H1 (cell line): ENCODE data around the gene TTC27. TPM values are rescaled to one million over a fixed set of nuclear protein-coding genes. Genes with fewer than 3 reads are reported as not detected.

Source experiments
- CTCF ChIA-PET: fragments of 300-600 bp; sonication (Branson Sonifier 250); formaldehyde crosslinking; loops from one replicate; lab custom pipeline; 2021; ENCODE audit not compliant: partially characterized antibody; lab: Charles Lee
- POLR2A ChIA-PET: fragments of 300-600 bp; sonication (Branson Sonifier 250); formaldehyde crosslinking; loops from one replicate; lab custom pipeline; 2021; ENCODE audit warnings: inconsistent platforms; ENCODE audit not compliant: partially characterized antibody; lab: Charles Lee
- DNase-seq, 2 experiments: peaks; one replicate each; pipeline versions ENCODE4 v3.0.0 to v3.0.0-alpha.2; 2010 to 2022; ENCODE audit warnings: low spot score in 2 of 2, low read depth in 1 of 2, mixed read lengths in 1 of 2
- FAIRE-seq: peaks from 2 replicates; lab custom pipeline; 2011; peaks lifted over from hg19 to GRCh38; lab: Jason Lieb, UNC
- H2AFZ ChIP-seq: 2 replicates; pipeline ENCODE4 v1.8.1; 2012; ENCODE audit warnings: low read length, inconsistent platforms
- H2AK5ac ChIP-seq: 2 replicates; pipeline ENCODE4 v1.6.1; 2013; ENCODE audit warnings: low read depth, low read length
- H2BK120ac ChIP-seq: replicated peaks from 2 replicates; pipeline ENCODE3; 2013; ENCODE audit warnings: low read depth, low read length, inconsistent platforms
- H2BK12ac ChIP-seq: 2 replicates; pipeline ENCODE4 v1.6.1; 2013; ENCODE audit warnings: low read depth, low read length
- H2BK15ac ChIP-seq: 2 replicates; pipeline ENCODE4 v1.6.1; 2013; ENCODE audit warnings: low read length
- H2BK20ac ChIP-seq: 2 replicates; pipeline ENCODE4 v1.6.1; 2013; ENCODE audit warnings: low read length
- H2BK5ac ChIP-seq: 2 replicates; pipeline ENCODE4 v1.6.1; 2013; ENCODE audit warnings: low read depth, low read length
- H3K14ac ChIP-seq: 2 replicates; pipeline ENCODE4 v1.6.1; 2013; ENCODE audit warnings: inconsistent platforms; ENCODE audit not compliant: insufficient read length
- H3K18ac ChIP-seq: 2 replicates; pipeline ENCODE4 v1.6.1; 2013; ENCODE audit warnings: low read length; ENCODE audit errors: extremely low read depth
- H3K23ac ChIP-seq: 2 replicates; pipeline ENCODE4 v1.6.1; 2013; ENCODE audit warnings: inconsistent platforms; ENCODE audit not compliant: insufficient read length
- H3K23me2 ChIP-seq: 2 replicates; pipeline ENCODE4 v1.6.1; 2013; ENCODE audit warnings: low read depth, low read length
- H3K27ac ChIP-seq: 2 replicates; pipeline ENCODE4 v1.6.1; 2011; ENCODE audit warnings: low read depth, low read length, inconsistent platforms
- H3K27me3 ChIP-seq, 4 experiments: replicated peaks in 1 of 4; 1 replicate in 1 of 4; 2 replicates in 3 of 4; pipeline versions ENCODE4 v1.6.1 to v1.8.1; 2011 to 2013; ENCODE audit warnings: low read length in 3 of 4, mild to moderate bottlenecking in 3 of 4, inconsistent platforms in 2 of 4, mixed read lengths in 2 of 4, moderate library complexity in 1 of 4; ENCODE audit not compliant: control insufficient read depth in 3 of 4, insufficient read depth in 3 of 4; ENCODE audit errors: extremely low read depth in 1 of 4
- H3K36me3 ChIP-seq, 4 experiments: 2 replicates each; pipeline versions ENCODE4 v1.6.1 to v1.8.1; 2011 to 2013; ENCODE audit warnings: mild to moderate bottlenecking in 4 of 4, low read length in 3 of 4, moderate library complexity in 2 of 4, control low read depth in 1 of 4, inconsistent platforms in 1 of 4; ENCODE audit not compliant: insufficient read depth in 4 of 4, control insufficient read depth in 2 of 4
- H3K4ac ChIP-seq: replicated peaks from 2 replicates; pipeline ENCODE3; 2013; ENCODE audit warnings: low read length, low read depth, mixed read lengths, inconsistent platforms; ENCODE audit not compliant: insufficient read length
- H3K4me1 ChIP-seq, 4 experiments: replicated peaks in 1 of 4; 1 replicate in 1 of 4; 2 replicates in 3 of 4; pipeline versions ENCODE4 v1.6.1 to v1.8.1; 2011 to 2013; ENCODE audit warnings: low read length in 3 of 4, inconsistent platforms in 2 of 4, mixed read lengths in 1 of 4; ENCODE audit not compliant: insufficient read depth in 4 of 4, control insufficient read depth in 3 of 4
- H3K4me2 ChIP-seq, 2 experiments: 2 replicates each; pipeline versions ENCODE4 v1.6.1 to v1.8.1; 2011 to 2013; ENCODE audit warnings: low read depth in 2 of 2, low read length in 2 of 2, control low read depth in 1 of 2, inconsistent platforms in 1 of 2, mild to moderate bottlenecking in 1 of 2; ENCODE audit not compliant: insufficient read depth in 1 of 2
- H3K4me3 ChIP-seq, 4 experiments: fragments of 200-600, 300-600 bp in 1 of 4; sonication (generic), shearing (Covaris generic), sonication (Bioruptor Twin) in 1 of 4; 2 replicates each; pipeline versions ENCODE4 v1.5.1 to v1.8.1; 2011 to 2016; ENCODE audit warnings: low read length in 4 of 4, low read depth in 3 of 4, control low read depth in 2 of 4, inconsistent platforms in 2 of 4, mild to moderate bottlenecking in 2 of 4, mixed read lengths in 1 of 4, moderate library complexity in 1 of 4; ENCODE audit not compliant: insufficient read depth in 2 of 4; ENCODE audit errors: extremely low read depth in 1 of 4
- H3K56ac ChIP-seq: replicated peaks from 2 replicates; pipeline ENCODE3; 2013; ENCODE audit warnings: low read depth, mild to moderate bottlenecking, mixed read lengths, low read length, inconsistent platforms; ENCODE audit not compliant: insufficient read length
- H3K79me1 ChIP-seq: 2 replicates; pipeline ENCODE4 v1.6.1; 2013; ENCODE audit warnings: low read depth, low read length, control low read depth
- H3K79me2 ChIP-seq, 2 experiments: 2 replicates each; pipeline versions ENCODE4 v1.6.1 to v1.8.1; 2012 to 2013; ENCODE audit warnings: low read length in 2 of 2, mild to moderate bottlenecking in 2 of 2, inconsistent platforms in 1 of 2; ENCODE audit not compliant: insufficient read depth in 2 of 2, control insufficient read depth in 1 of 2
- H3K9ac ChIP-seq, 4 experiments: replicated peaks in 1 of 4; 1 replicate in 1 of 4; 2 replicates in 3 of 4; pipeline versions ENCODE4 v1.6.1 to v1.8.1; 2011 to 2013; ENCODE audit warnings: low read depth in 3 of 4, low read length in 3 of 4, control low read depth in 2 of 4, mild to moderate bottlenecking in 2 of 4, moderate library complexity in 2 of 4, inconsistent platforms in 1 of 4; ENCODE audit errors: extremely low read depth in 1 of 4
- H3K9me3 ChIP-seq, 2 experiments: 2 replicates each; pipeline versions ENCODE4 v1.6.1 to v1.8.1; 2012 to 2013; ENCODE audit warnings: mild to moderate bottlenecking in 2 of 2, moderate library complexity in 2 of 2, control low read depth in 1 of 2, inconsistent platforms in 1 of 2, low read depth in 1 of 2, low read length in 1 of 2, mixed read lengths in 1 of 2; ENCODE audit not compliant: insufficient read depth in 2 of 2
- H4K20me1 ChIP-seq, 2 experiments: replicated peaks in 1 of 2; 2 replicates each; pipeline versions ENCODE3 to v1.8.1; 2011 to 2013; ENCODE audit warnings: inconsistent platforms in 2 of 2, low read length in 2 of 2, mild to moderate bottlenecking in 1 of 2; ENCODE audit not compliant: insufficient read depth in 2 of 2, control insufficient read depth in 1 of 2
- H4K5ac ChIP-seq: 2 replicates; pipeline ENCODE4 v1.6.1; 2013; ENCODE audit warnings: low read length, low read depth, mixed read lengths, inconsistent platforms; ENCODE audit not compliant: insufficient read length
- H4K8ac ChIP-seq: 2 replicates; pipeline ENCODE4 v1.8.0; 2013; ENCODE audit warnings: mild to moderate bottlenecking, moderate library complexity, low read length, inconsistent platforms; ENCODE audit not compliant: insufficient read depth; ENCODE audit errors: extremely low read depth
- H4K91ac ChIP-seq: replicated peaks from 2 replicates; pipeline ENCODE3; 2013; ENCODE audit warnings: low read length, mixed read lengths, inconsistent platforms; ENCODE audit not compliant: insufficient read length
- BRCA1 ChIP-seq: IDR thresholded peaks from 2 replicates; pipeline ENCODE4 v1.6.1; 2012; ENCODE audit warnings: low read depth, low read length, improper control_type of control experiment
- CREB1 ChIP-seq: IDR thresholded peaks from 2 replicates; pipeline ENCODE4 v1.6.1; 2012; ENCODE audit warnings: inconsistent platforms
- EP300 ChIP-seq, 2 experiments: IDR thresholded peaks; 1 replicate in 1 of 2; 2 replicates in 1 of 2; pipeline ENCODE4 v1.6.1; 2011 to 2012; ENCODE audit warnings: low read depth in 2 of 2, low read length in 2 of 2, mild to moderate bottlenecking in 2 of 2, borderline replicate concordance in 1 of 2, inconsistent platforms in 1 of 2, moderate library complexity in 1 of 2
- GABPA ChIP-seq: IDR thresholded peaks from 2 replicates; pipeline ENCODE4 v1.6.1; 2011; ENCODE audit warnings: mild to moderate bottlenecking, low read length, moderate library complexity, borderline replicate concordance; ENCODE audit not compliant: insufficient read depth
- MAFK ChIP-seq: IDR thresholded peaks from 2 replicates; pipeline ENCODE4 v1.6.1; 2012; ENCODE audit warnings: low read depth, mild to moderate bottlenecking, improper control_type of control experiment, low read length
- POU5F1 ChIP-seq: IDR thresholded peaks from 2 replicates; pipeline ENCODE4 v1.6.1; 2011; ENCODE audit warnings: low read depth, mild to moderate bottlenecking, low read length, moderate library complexity
- SIRT6 ChIP-seq: IDR thresholded peaks from one replicate; pipeline ENCODE4 v1.7.1; 2012; ENCODE audit warnings: low read length, inconsistent platforms
- SIX5 ChIP-seq: IDR thresholded peaks from 2 replicates; pipeline ENCODE4 v1.6.1; 2011; ENCODE audit warnings: mild to moderate bottlenecking, low read depth, low read length
- YY1 ChIP-seq: IDR thresholded peaks from 2 replicates; pipeline ENCODE4 v1.6.1; 2011; ENCODE audit warnings: low read depth, mild to moderate bottlenecking, low read length
- WGBS, 2 experiments: shearing (Covaris generic) in 1 of 2; methylation state at CpG; one replicate each; pipeline versions ENCODE4 v1.1.6 to v1.1.7; 2013 to 2015; ENCODE audit warnings: low lambda C conversion rate in 2 of 2, mixed read lengths in 2 of 2, inconsistent platforms in 1 of 2, low coverage in 1 of 2, missing lambda C conversion rate in 1 of 2; ENCODE audit not compliant: insufficient replicate concordance in 2 of 2, insufficient coverage in 1 of 2, insufficient read length in 1 of 2; ENCODE audit errors: extremely low coverage in 1 of 2, missing lambda C conversion rate in 1 of 2; 5-methylcytosine and 5-hydroxymethylcytosine counted together
- polyA plus RNA-seq, 7 experiments: library from polyadenylated mRNA; depleted of rRNA in 3 of 7; stranded (reverse) in 5 of 7; unstranded in 2 of 7; fragments of >200 nt in 5 of 7; fragments of 200-250 nt in 2 of 7; gene quantifications; 1 replicate in 5 of 7; 2 replicates in 1 of 7; 4 replicates in 1 of 7; pipeline versions ENCODE4 v1.2.1 to v1.2.3, GENCODE V29; 2011 to 2013; ENCODE audit warnings: missing spikeins in 2 of 7, mixed read lengths in 2 of 7
- total RNA-seq: library from RNA; stranded (reverse); fragmentation: NEBNext Ultra II Directional; extraction: Animal tissue kit (Norgen Biotek cat#: 25700); gene quantifications from 2 replicates; pipeline ENCODE4 v1.2.1, GENCODE V29; 2021
- TF ChIP-seq, protein P1 (sequence below): IDR thresholded peaks from 2 replicates; pipeline ENCODE4 v1.6.1; 2011; ENCODE audit warnings: low read depth, mild to moderate bottlenecking, low read length; ENCODE audit not compliant: insufficient read depth

The TTC27 gene
- total and polyA plus RNA-seq, 2 of the 8 experiments (the other 6 are each of a cell fraction or from before 2014, with no cell fraction given), result 13.8 to 29.1 TPM

DNA sequence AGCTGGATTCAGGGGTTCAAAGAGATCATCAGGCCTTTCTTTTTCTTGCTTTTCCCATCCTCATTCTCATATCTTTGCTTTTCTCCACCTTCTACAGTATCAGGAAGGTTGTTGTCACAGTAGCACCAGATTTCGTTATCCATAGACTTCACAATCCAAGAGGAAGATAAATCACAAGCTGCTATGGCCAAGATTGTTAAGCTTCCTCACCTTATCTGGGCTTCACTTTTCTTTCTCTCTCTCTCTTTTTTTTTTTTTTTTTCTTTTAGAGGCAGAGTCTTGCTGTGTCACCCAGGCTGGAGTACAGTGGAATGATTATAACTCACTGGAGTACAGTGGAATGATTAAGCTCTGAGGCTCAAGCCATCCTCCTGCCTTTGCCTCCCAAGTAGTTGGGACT, 93.5 kb downstream of the TTC27 start:
- no peaks in the 10 kb centered on the region for H3K79me2 ChIP-seq
- DNase-seq (no peak), FAIRE-seq (no peak)
- H3K4me2 ChIP-seq, result no peak overlapping the region
- H2AFZ ChIP-seq, result no peak overlapping the region
- no peak overlapping the region for H4K8ac ChIP-seq
- H3K27ac ChIP-seq, result no peak overlapping the region
- H3K23me2 ChIP-seq, result no peaks in the 10 kb centered on the region
- no peak overlapping the region for H4K5ac ChIP-seq
- WGBS, 2 experiments, result 100% methylated on average over 1 of the region's 1 CpG; no CpG with 5 or more reads in 1 of the 2 experiments
- H3K27me3 ChIP-seq, result no peaks in the 10 kb centered on the region
- H4K20me1 ChIP-seq, result no peaks in the 10 kb centered on the region
- H3K56ac ChIP-seq, result no peak overlapping the region
- H2BK20ac ChIP-seq, result no peak overlapping the region
- H3K36me3 ChIP-seq, result peaks cover 0 to 4% (median 0%) of the 10 kb centered on the region in 4 experiments; a peak in 1 of 8 replicates
- no peak overlapping the region for H2BK5ac ChIP-seq
- no peak overlapping the region for H3K4ac ChIP-seq
- no peak overlapping the region for H4K91ac ChIP-seq
- no peaks in the 10 kb centered on the region for H3K79me1 ChIP-seq
- no peak overlapping the region for H3K18ac ChIP-seq
- H3K4me3 ChIP-seq, result no peak overlapping the region
- H3K9ac ChIP-seq, result no peak overlapping the region
- no peak overlapping the region for H3K23ac ChIP-seq
- H3K4me1 ChIP-seq, result no peaks in the 10 kb centered on the region
- H3K14ac ChIP-seq, result no peak overlapping the region
- no peak overlapping the region for H2BK15ac ChIP-seq
- H3K9me3 ChIP-seq, result no peaks in the 10 kb centered on the region
- no peak overlapping the region for H2AK5ac ChIP-seq
- H2BK120ac ChIP-seq, result no peak overlapping the region
- ChIA-PET CTCF (interaction anchor here (1.1 kb wide), 1 partner anchor 50 kb away, joined by 3 read pairs; no protein-coding TSS in a partner anchor), POLR2A (no interaction called here)
- H2BK12ac ChIP-seq, result no peak overlapping the region
- TF ChIP-seq CREB1, result no peak
- TF ChIP-seq YY1, result no peak
- no peak for TF ChIP-seq EP300 (IDR thresholded peaks at IDR 0.05; ENCODE audit: borderline replicate concordance in 1 of 2, low read depth in 2 of 2, low read length in 2 of 2)
- TF ChIP-seq SIX5, result no peak
- no peak for TF ChIP-seq POU5F1
- TF ChIP-seq MAFK, result no peak
- TF ChIP-seq, protein P1, sequence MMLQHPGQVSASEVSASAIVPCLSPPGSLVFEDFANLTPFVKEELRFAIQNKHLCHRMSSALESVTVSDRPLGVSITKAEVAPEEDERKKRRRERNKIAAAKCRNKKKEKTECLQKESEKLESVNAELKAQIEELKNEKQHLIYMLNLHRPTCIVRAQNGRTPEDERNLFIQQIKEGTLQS, result no peak
- no peak for TF ChIP-seq GABPA
- no peak for TF ChIP-seq BRCA1
- no peak for TF ChIP-seq SIRT6
